ENCODE data around the gene PHLDB2.

- no peak for TF ChIP-seq ESRRA (IDR thresholded peaks at IDR 0.05; ENCODE audit: borderline replicate concordance, low read length)
- TF ChIP-seq CHD4 (IDR thresholded peaks at IDR 0.05; ENCODE audit: borderline replicate concordance) = no peak
- no peak for TF ChIP-seq CTCF (IDR thresholded peaks at IDR 0.05)
- no peak for TF ChIP-seq REST (IDR thresholded peaks at IDR 0.05)
These were observed at the start of gene PHLDB2 for GRCh38 chr3:111859061-111859973.
